ENCODE data around the gene RAPGEF4.

DNA sequence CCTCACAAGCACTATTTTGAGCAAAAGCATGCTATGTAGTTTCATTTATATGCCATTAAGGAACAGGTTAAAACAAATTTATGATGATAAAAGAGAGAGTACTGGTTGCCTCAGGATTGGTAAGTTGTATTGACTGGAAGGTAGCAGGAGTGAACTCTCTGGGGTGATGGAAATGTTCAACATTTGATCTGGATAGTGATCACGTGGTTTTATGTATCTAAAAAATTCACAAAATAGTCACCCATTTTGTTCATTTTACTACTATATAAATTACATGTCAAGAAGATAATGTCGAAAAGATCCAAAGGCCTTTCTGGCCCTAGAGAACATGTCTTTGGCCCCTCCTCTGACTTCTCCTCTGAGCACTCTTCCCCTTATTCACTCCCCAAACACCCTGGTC is 10.4 kb upstream of the RAPGEF4 start:
- TF ChIP-seq, protein P1, sequence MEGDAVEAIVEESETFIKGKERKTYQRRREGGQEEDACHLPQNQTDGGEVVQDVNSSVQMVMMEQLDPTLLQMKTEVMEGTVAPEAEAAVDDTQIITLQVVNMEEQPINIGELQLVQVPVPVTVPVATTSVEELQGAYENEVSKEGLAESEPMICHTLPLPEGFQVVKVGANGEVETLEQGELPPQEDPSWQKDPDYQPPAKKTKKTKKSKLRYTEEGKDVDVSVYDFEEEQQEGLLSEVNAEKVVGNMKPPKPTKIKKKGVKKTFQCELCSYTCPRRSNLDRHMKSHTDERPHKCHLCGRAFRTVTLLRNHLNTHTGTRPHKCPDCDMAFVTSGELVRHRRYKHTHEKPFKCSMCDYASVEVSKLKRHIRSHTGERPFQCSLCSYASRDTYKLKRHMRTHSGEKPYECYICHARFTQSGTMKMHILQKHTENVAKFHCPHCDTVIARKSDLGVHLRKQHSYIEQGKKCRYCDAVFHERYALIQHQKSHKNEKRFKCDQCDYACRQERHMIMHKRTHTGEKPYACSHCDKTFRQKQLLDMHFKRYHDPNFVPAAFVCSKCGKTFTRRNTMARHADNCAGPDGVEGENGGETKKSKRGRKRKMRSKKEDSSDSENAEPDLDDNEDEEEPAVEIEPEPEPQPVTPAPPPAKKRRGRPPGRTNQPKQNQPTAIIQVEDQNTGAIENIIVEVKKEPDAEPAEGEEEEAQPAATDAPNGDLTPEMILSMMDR (IDR thresholded peaks at IDR 0.05 in 2 of 3, conservative IDR thresholded peaks at IDR 0.05 in 1 of 3; ENCODE audit: borderline replicate concordance in 1 of 3, insufficient read depth in 1 of 3, low read depth in 2 of 3, low read length in 2 of 3) = no peak
- TF ChIP-seq ZFX (IDR thresholded peaks at IDR 0.05) (no peak), EZH2 (IDR thresholded peaks at IDR 0.05) (no peak), POLR2AphosphoS5 (IDR thresholded peaks at IDR 0.05; ENCODE audit: low read depth, low read length) (no peak), POLR2A (IDR thresholded peaks at IDR 0.05; ENCODE audit: borderline replicate concordance, extremely low read depth, insufficient read depth, insufficient read length) (no peak), CEBPB (IDR thresholded peaks at IDR 0.05; ENCODE audit: low read depth) (no peak), SP1 (IDR thresholded peaks at IDR 0.05; ENCODE audit: low read depth) (no peak), ZNF274 (IDR thresholded peaks at IDR 0.05; ENCODE audit: low read depth, low read length) (no peak), CBX3 (IDR thresholded peaks at IDR 0.05; ENCODE audit: low read depth) (no peak)
- TF ChIP-seq, protein P2, sequence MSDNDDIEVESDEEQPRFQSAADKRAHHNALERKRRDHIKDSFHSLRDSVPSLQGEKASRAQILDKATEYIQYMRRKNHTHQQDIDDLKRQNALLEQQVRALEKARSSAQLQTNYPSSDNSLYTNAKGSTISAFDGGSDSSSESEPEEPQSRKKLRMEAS (IDR thresholded peaks at IDR 0.05) = no peak
